SH-SY5Y (cell line): ENCODE data around the gene SMYD3.
A peak's percentile ranks its signal among the peaks of the same experiment; 100 is the strongest.

Experiments
- GATA2 ChIP-seq: IDR thresholded peaks from 2 replicates; pipeline ENCODE4 v1.6.1; 2011; ENCODE audit warnings: mild to moderate bottlenecking, low read depth, low read length
- GATA3 ChIP-seq: IDR thresholded peaks from 2 replicates; pipeline ENCODE4 v1.6.1; 2011; ENCODE audit warnings: low read depth, mild to moderate bottlenecking, low read length, moderate library complexity

Gene SMYD3

GRCh38 chr1:245987577-245987976 is 519.5 kb downstream of the SMYD3 start:
- no peak for TF ChIP-seq GATA3
- TF ChIP-seq GATA2 = no peak

- TF ChIP-seq GATA3 = no peak
- no peak for TF ChIP-seq GATA2
These were observed 519.9 kb downstream of the SMYD3 start for GRCh38 chr1:245987219-245987545.

GRCh38 chr1:245986404-245987218 is 520.5 kb downstream of the SMYD3 start:
- TF ChIP-seq GATA3 (no peak), GATA2 (peak; percentile 7; the same call in 1 of the 2 replicates)

- no peak for TF ChIP-seq GATA2
- no peak for TF ChIP-seq GATA3
These were observed 522.5 kb downstream of the SMYD3 start for GRCh38 chr1:245984390-245985155.

GRCh38 chr1:245983294-245983967 is 523.6 kb downstream of the SMYD3 start:
- TF ChIP-seq GATA2 = no peak
- no peak for TF ChIP-seq GATA3

GRCh38 chr1:245979589-245979988 is 527.5 kb downstream of the SMYD3 start:
- no peak for TF ChIP-seq GATA3

GRCh38 chr1:245978915-245979314 is 528.2 kb downstream of the SMYD3 start:
- TF ChIP-seq GATA3 = no peak

GRCh38 chr1:245972476-245972875 is 534.6 kb downstream of the SMYD3 start:
- TF ChIP-seq GATA3 (no peak), GATA2 (no peak)

- TF ChIP-seq GATA2 = no peak
- TF ChIP-seq GATA3 = no peak
These were observed 535.4 kb downstream of the SMYD3 start for GRCh38 chr1:245971711-245972085.

GRCh38 chr1:245969283-245969682 is 537.8 kb downstream of the SMYD3 start:
- TF ChIP-seq GATA3 = no peak
- TF ChIP-seq GATA2 = no peak

GRCh38 chr1:245968775-245969174 is 538.3 kb downstream of the SMYD3 start:
- TF ChIP-seq GATA2 (no peak), GATA3 (no peak)

- TF ChIP-seq GATA2 (no peak), GATA3 (no peak)
These were observed 541.7 kb downstream of the SMYD3 start for GRCh38 chr1:245965398-245965797.

GRCh38 chr1:245963649-245964048 is 543.4 kb downstream of the SMYD3 start:
- TF ChIP-seq GATA3 (no peak), GATA2 (no peak)

- no peak for TF ChIP-seq GATA3
- no peak for TF ChIP-seq GATA2
These were observed 544.6 kb downstream of the SMYD3 start for GRCh38 chr1:245962453-245962852.

GRCh38 chr1:245961137-245961540 is 545.9 kb downstream of the SMYD3 start:
- TF ChIP-seq GATA3 = no peak
- TF ChIP-seq GATA2 = no peak
